ENCODE results near the gene HMX2. TPM values are rescaled to one million over a fixed set of nuclear protein-coding genes. Genes with fewer than 3 reads are reported as not detected.

Gene HMX2
- polyA plus RNA-seq, 1 donor (not counting 4 experiments of a cell fraction or from before 2014, with no cell fraction given) = not detected

DNA sequence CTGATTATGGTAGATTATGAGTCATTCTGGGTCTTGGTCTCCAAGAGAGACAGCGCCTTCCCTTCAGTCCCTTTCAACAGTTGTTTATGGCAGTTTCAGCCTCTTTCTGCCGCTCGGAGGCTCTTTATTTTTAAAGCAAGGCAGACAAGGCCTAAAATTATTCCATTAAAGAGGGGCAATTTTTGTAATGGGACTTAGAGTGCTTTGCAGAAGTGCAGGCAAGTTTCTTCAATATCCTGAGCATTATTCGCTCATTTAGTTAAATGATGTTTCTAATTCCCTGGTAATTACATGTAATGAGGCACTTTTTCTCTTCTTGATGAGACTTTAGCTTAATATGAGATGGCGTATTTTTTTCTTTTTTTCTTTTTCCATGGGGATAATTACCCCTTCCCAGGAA is 39.8 kb downstream of the HMX2 start:
- Histone ChIP-seq H3K4me3 (ENCODE audit: control insufficient read depth in 2 of 3, extremely low read depth in 1 of 3, insufficient read depth in 2 of 3, low read depth in 1 of 3, low read length in 3 of 3) (no peak overlapping the region), H3K9me1 (ENCODE audit: control insufficient read depth, extremely low read depth, insufficient read depth, low read length) (no peaks in the 10 kb centered on the region), H3K9ac (ENCODE audit: control insufficient read depth, extremely low read depth, insufficient read depth, low read length) (no peak overlapping the region), H3K79me2 (ENCODE audit: control insufficient read depth, insufficient read depth, low read length) (no peaks in the 10 kb centered on the region), H3K36me3 (ENCODE audit: control insufficient read depth in 2 of 2, extremely low read depth in 1 of 2, insufficient read depth in 2 of 2, low read length in 2 of 2) (peaks cover 0 to 5% of the 10 kb centered on the region in 2 experiments), H3K9me3 (ENCODE audit: control insufficient read depth, low read depth, low read length) (no peaks in the 10 kb centered on the region), H2AFZ (ENCODE audit: control insufficient read depth, low read length) (no peak overlapping the region), H3K27ac (ENCODE audit: control insufficient read depth, insufficient read depth, low read length) (no peak overlapping the region), H3K4me2 (ENCODE audit: control insufficient read depth, extremely low read depth, insufficient read depth, low read depth, low read length) (no peak overlapping the region), H3K4me1 (ENCODE audit: control insufficient read depth, extremely low read depth, insufficient read depth, low read length) (no peaks in the 10 kb centered on the region), H3K27me3 (ENCODE audit: control insufficient read depth, extremely low read depth, insufficient read depth, low read length) (no peaks in the 10 kb centered on the region), H4K20me1 (ENCODE audit: control insufficient read depth, extremely low read depth, insufficient read depth, low read length) (no peaks in the 10 kb centered on the region)
- DNase-seq (ENCODE audit: low read depth, low spot score) = no peak
- dilution Hi-C loops (cut with MboI; ENCODE audit: extremely low pct_ligation_motif_present, low sequenced_read_pairs) = no loop called here
- FAIRE-seq = no peak
- TF ChIP-seq, protein P1, sequence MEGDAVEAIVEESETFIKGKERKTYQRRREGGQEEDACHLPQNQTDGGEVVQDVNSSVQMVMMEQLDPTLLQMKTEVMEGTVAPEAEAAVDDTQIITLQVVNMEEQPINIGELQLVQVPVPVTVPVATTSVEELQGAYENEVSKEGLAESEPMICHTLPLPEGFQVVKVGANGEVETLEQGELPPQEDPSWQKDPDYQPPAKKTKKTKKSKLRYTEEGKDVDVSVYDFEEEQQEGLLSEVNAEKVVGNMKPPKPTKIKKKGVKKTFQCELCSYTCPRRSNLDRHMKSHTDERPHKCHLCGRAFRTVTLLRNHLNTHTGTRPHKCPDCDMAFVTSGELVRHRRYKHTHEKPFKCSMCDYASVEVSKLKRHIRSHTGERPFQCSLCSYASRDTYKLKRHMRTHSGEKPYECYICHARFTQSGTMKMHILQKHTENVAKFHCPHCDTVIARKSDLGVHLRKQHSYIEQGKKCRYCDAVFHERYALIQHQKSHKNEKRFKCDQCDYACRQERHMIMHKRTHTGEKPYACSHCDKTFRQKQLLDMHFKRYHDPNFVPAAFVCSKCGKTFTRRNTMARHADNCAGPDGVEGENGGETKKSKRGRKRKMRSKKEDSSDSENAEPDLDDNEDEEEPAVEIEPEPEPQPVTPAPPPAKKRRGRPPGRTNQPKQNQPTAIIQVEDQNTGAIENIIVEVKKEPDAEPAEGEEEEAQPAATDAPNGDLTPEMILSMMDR (optimal IDR thresholded peaks at IDR 0.05 in 1 of 3, IDR thresholded peaks at IDR 0.05 in 1 of 3, conservative IDR thresholded peaks at IDR 0.05 in 1 of 3; ENCODE audit: extremely low read depth in 1 of 3, insufficient read depth in 2 of 3, low read length in 3 of 3) = no peak
- no peak for TF ChIP-seq EZH2 (IDR thresholded peaks at IDR 0.05; ENCODE audit: low read length)

DNA sequence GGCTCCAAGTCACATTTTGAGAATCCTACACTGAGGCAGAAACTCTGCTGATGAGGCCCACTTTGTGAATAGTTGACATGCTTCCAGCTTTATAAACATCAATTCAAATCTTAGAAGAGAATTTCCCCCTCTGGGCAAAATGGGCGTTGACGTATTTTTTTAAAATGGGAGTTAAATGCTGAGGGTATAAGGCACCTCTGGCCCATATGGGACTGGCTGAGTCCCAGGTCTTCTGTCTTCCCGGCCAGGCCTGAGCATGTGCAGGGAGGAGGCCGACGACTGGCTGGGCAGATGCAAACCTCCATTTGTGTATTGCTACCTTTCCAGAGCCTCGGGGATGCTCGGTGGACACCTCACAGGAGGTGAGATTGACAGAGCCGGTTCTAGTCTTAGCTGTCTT is 44.0 kb downstream of the HMX2 start:
- DNase-seq (ENCODE audit: low read depth, low spot score) (no peak), FAIRE-seq (no peak)
- Histone ChIP-seq H3K27ac (ENCODE audit: control insufficient read depth, insufficient read depth, low read length) (no peak overlapping the region), H4K20me1 (ENCODE audit: control insufficient read depth, extremely low read depth, insufficient read depth, low read length) (no peaks in the 10 kb centered on the region), H3K4me3 (ENCODE audit: control insufficient read depth in 2 of 3, extremely low read depth in 1 of 3, insufficient read depth in 2 of 3, low read depth in 1 of 3, low read length in 3 of 3) (no peak overlapping the region), H3K27me3 (ENCODE audit: control insufficient read depth, extremely low read depth, insufficient read depth, low read length) (no peaks in the 10 kb centered on the region), H3K79me2 (ENCODE audit: control insufficient read depth, insufficient read depth, low read length) (no peaks in the 10 kb centered on the region), H3K4me2 (ENCODE audit: control insufficient read depth, extremely low read depth, insufficient read depth, low read depth, low read length) (no peak overlapping the region), H3K4me1 (ENCODE audit: control insufficient read depth, extremely low read depth, insufficient read depth, low read length) (no peaks in the 10 kb centered on the region), H3K9me1 (ENCODE audit: control insufficient read depth, extremely low read depth, insufficient read depth, low read length) (no peaks in the 10 kb centered on the region), H3K9ac (ENCODE audit: control insufficient read depth, extremely low read depth, insufficient read depth, low read length) (no peak overlapping the region), H3K9me3 (ENCODE audit: control insufficient read depth, low read depth, low read length) (no peaks in the 10 kb centered on the region), H2AFZ (ENCODE audit: control insufficient read depth, low read length) (no peak overlapping the region), H3K36me3 (ENCODE audit: control insufficient read depth in 2 of 2, extremely low read depth in 1 of 2, insufficient read depth in 2 of 2, low read length in 2 of 2) (peaks cover 0 to 2% of the 10 kb centered on the region in 2 experiments)
- TF ChIP-seq EZH2 (IDR thresholded peaks at IDR 0.05; ENCODE audit: low read length) = no peak
- TF ChIP-seq, protein P1 (optimal IDR thresholded peaks at IDR 0.05 in 1 of 3, IDR thresholded peaks at IDR 0.05 in 1 of 3, conservative IDR thresholded peaks at IDR 0.05 in 1 of 3; ENCODE audit: extremely low read depth in 1 of 3, insufficient read depth in 2 of 3, low read length in 3 of 3) = no peak
- dilution Hi-C loops (cut with MboI; ENCODE audit: extremely low pct_ligation_motif_present, low sequenced_read_pairs) = no loop called here
